ENCODE results near the gene GRIK3.

GRCh38 chr1:37034121-37035013 is at the start of gene GRIK3:
- TF ChIP-seq TSHZ1 (tag by site-specific recombination; IDR thresholded peaks at IDR 0.05; ENCODE audit: borderline replicate concordance) (no peak), KLF16 (tag by site-specific recombination; IDR thresholded peaks at IDR 0.05) (no peak)
